Stimulated activated CD4-positive, alpha-beta T cell treated with anti-CD3 and anti-CD28 coated beads, Interleukin-4, amount 100 ng/mL, for 24 hours (primary cell): ENCODE data around the gene AGR3.
A peak's percentile ranks its signal among the peaks of the same experiment; 100 is the strongest.

ENCODE experiments used
- DNase-seq: peaks from one replicate; pipeline ENCODE4 v3.0.0-alpha.2; 2020

AGR3 gene

GRCh38 chr7:16881844-16882243 lies at the start of gene AGR3:
Gene AGR3, minus strand, starts transcription at chr7:16881983. Its CDS starts 3,365 bp downstream, at chr7:16878618.
- DNase-seq = no peak

- DNase-seq = no peak
These were observed 49.2 kb upstream of the AGR3 start for GRCh38 chr7:16930946-16931345.

GRCh38 chr7:16929146-16929762 lies 47.5 kb upstream of the AGR3 start:
- DNase-seq = no peak

- DNase-seq = no peak
These were observed 45.1 kb upstream of the AGR3 start for GRCh38 chr7:16926861-16927260.

- DNase-seq = no peak
These were observed 44.5 kb upstream of the AGR3 start for GRCh38 chr7:16926283-16926682.

GRCh38 chr7:16925609-16926008 lies 43.8 kb upstream of the AGR3 start:
- no peak for DNase-seq

- no peak for DNase-seq
These were observed 41.2 kb upstream of the AGR3 start for GRCh38 chr7:16923019-16923418.

- DNase-seq = no peak
These were observed 40.0 kb upstream of the AGR3 start for GRCh38 chr7:16921644-16922257.

- no peak for DNase-seq
These were observed 39.4 kb upstream of the AGR3 start for GRCh38 chr7:16921151-16921550.

- no peak for DNase-seq
These were observed 37.7 kb upstream of the AGR3 start for GRCh38 chr7:16919440-16919839.

- DNase-seq = peak; percentile 36
These were observed 36.6 kb upstream of the AGR3 start for GRCh38 chr7:16918288-16918895.

- DNase-seq = no peak
These were observed 35.0 kb upstream of the AGR3 start for GRCh38 chr7:16916738-16917137.

GRCh38 chr7:16916105-16916639 lies 34.4 kb upstream of the AGR3 start:
- no peak for DNase-seq

- no peak for DNase-seq
These were observed 33.6 kb upstream of the AGR3 start for GRCh38 chr7:16915405-16915804.

GRCh38 chr7:16914771-16915170 lies 33.0 kb upstream of the AGR3 start:
- no peak for DNase-seq

- no peak for DNase-seq
These were observed 31.9 kb upstream of the AGR3 start for GRCh38 chr7:16913643-16914042.

GRCh38 chr7:16912540-16912939 lies 30.8 kb upstream of the AGR3 start:
- no peak for DNase-seq

- no peak for DNase-seq
These were observed 26.8 kb upstream of the AGR3 start for GRCh38 chr7:16908561-16908960.

GRCh38 chr7:16905300-16906044 lies 23.7 kb upstream of the AGR3 start:
- DNase-seq = no peak

- DNase-seq = no peak
These were observed 22.3 kb upstream of the AGR3 start for GRCh38 chr7:16904076-16904475.

- no peak for DNase-seq
These were observed 18.5 kb upstream of the AGR3 start for GRCh38 chr7:16900209-16900768.

- DNase-seq = no peak
These were observed 10.3 kb upstream of the AGR3 start for GRCh38 chr7:16891874-16892643.
